GM12878 (cell line): ENCODE measurements around the gene PRKCE. TPM values are rescaled to one million over a fixed set of nuclear protein-coding genes. Genes with fewer than 3 reads are reported as not detected.
A peak's percentile ranks its signal among the peaks of the same experiment; 100 is the strongest.

Experiments used
- ATAC-seq: fragments of 200-7000 bp; cut with Tn5 transposase; 3 replicates; pipeline ENCODE4 v1.9.1; 2020; ENCODE audit warnings: mild to moderate bottlenecking, moderate library complexity
- BruUV-seq: library from RNA; stranded (reverse); fragments of 400-500 nt; replicated peaks from 2 replicates; lab custom pipeline; 2021; lab: Mats Ljungman, UMichigan
- CTCF ChIA-PET: fragments of 300-600 bp; sonication (Branson Sonifier 250); formaldehyde crosslinking; extraction: SDS; loops from one replicate; lab custom pipeline; 2021; ENCODE audit warnings: inconsistent platforms; lab: Yijun Ruan, JAX
- POLR2A ChIA-PET: fragments of 350-600 bp; formaldehyde crosslinking; extraction: SDS; loops from one replicate; lab custom pipeline; 2021; ENCODE audit warnings: inconsistent platforms; lab: Charles Lee
- RAD21 ChIA-PET: fragments of 300-600 bp; sonication (Branson Sonifier 250); formaldehyde crosslinking; loops from one replicate; lab custom pipeline; 2023; ENCODE audit warnings: antibody characterized with exemption; ENCODE audit not compliant: unreplicated experiment; lab: Charles Lee
- SMC1A ChIA-PET: fragments of 300-600 bp; sonication (Branson Sonifier 250); formaldehyde crosslinking; loops from one replicate; lab custom pipeline; 2023; ENCODE audit not compliant: unreplicated experiment, uncharacterized antibody; lab: Charles Lee
- DNase-seq: peaks from one replicate; pipeline ENCODE4 v3.0.0-alpha.2; 2011; ENCODE audit warnings: low read depth, low spot score
- FAIRE-seq: peaks from 3 replicates; lab custom pipeline; 2011; peaks lifted over from hg19 to GRCh38; lab: Jason Lieb, UNC
- H2AFZ ChIP-seq: 2 replicates; pipeline ENCODE4 v1.6.0; 2011; ENCODE audit warnings: low read depth, low read length, control low read depth; ENCODE audit not compliant: control insufficient read depth
- H3K27ac ChIP-seq: 2 replicates; pipeline ENCODE4 v1.5.1; 2011; ENCODE audit warnings: control low read depth; ENCODE audit not compliant: control insufficient read depth, insufficient read depth
- H3K27me3 ChIP-seq, 2 experiments: replicated peaks in 1 of 2; 2 replicates each; pipeline versions ENCODE4 v1.6.0 to v1.6.1; 2011; ENCODE audit warnings: low read length in 1 of 2; ENCODE audit not compliant: control insufficient read depth in 2 of 2, insufficient read depth in 2 of 2
- H3K36me3 ChIP-seq, 2 experiments: 2 replicates each; pipeline ENCODE4 v1.5.1; 2011; ENCODE audit warnings: low read length in 1 of 2; ENCODE audit not compliant: control insufficient read depth in 2 of 2, insufficient read depth in 2 of 2
- H3K4me1 ChIP-seq: 2 replicates; pipeline ENCODE4 v1.6.1; 2011; ENCODE audit warnings: mild to moderate bottlenecking, low read length, moderate library complexity, mixed read lengths; ENCODE audit not compliant: control insufficient read depth, insufficient read depth
- H3K4me2 ChIP-seq: 2 replicates; pipeline ENCODE4 v1.6.0; 2011; ENCODE audit warnings: control low read depth; ENCODE audit not compliant: control insufficient read depth, insufficient read depth
- H3K4me3 ChIP-seq: fragments of 200-600 bp; sonication (generic); 2 replicates; pipeline ENCODE4 v1.5.1; 2016
- H3K79me2 ChIP-seq: 2 replicates; pipeline ENCODE4 v1.6.0; 2011; ENCODE audit warnings: low read length; ENCODE audit not compliant: control insufficient read depth, insufficient read depth
- H3K9ac ChIP-seq: 2 replicates; pipeline ENCODE4 v1.8.0; 2011; ENCODE audit warnings: low read length, control low read depth, mixed read lengths; ENCODE audit not compliant: control insufficient read depth, insufficient read depth
- H3K9me3 ChIP-seq: replicated peaks from 3 replicates; pipeline ENCODE4 v1.5.1; 2011; ENCODE audit warnings: mild to moderate bottlenecking, low read length; ENCODE audit not compliant: control insufficient read depth, insufficient read depth
- H4K20me1 ChIP-seq: 2 replicates; pipeline ENCODE4 v1.6.0; 2011; ENCODE audit not compliant: control insufficient read depth, insufficient read depth
- BHLHE40 ChIP-seq, 2 experiments: fragments of 450-650 bp in 1 of 2; IDR thresholded peaks; 2 replicates each; pipeline ENCODE4 v1.6.1; 2011 to 2017; ENCODE audit warnings: low read depth in 2 of 2, borderline replicate concordance in 1 of 2, improper control_type of control experiment in 1 of 2, low read length in 1 of 2, mild to moderate bottlenecking in 1 of 2
- BRCA1 ChIP-seq: IDR thresholded peaks from 2 replicates; pipeline ENCODE4 v1.6.1; 2011; ENCODE audit warnings: low read depth, low read length, improper control_type of control experiment
- DPF2 ChIP-seq: fragments of 450-650 bp; IDR thresholded peaks from 2 replicates; pipeline ENCODE4 v1.6.1; 2017; ENCODE audit warnings: mild to moderate bottlenecking
- FOXK2 ChIP-seq: fragments of 450-650 bp; IDR thresholded peaks from 2 replicates; pipeline ENCODE4 v1.6.1; 2017; ENCODE audit warnings: mild to moderate bottlenecking, moderate library complexity
- HCFC1 ChIP-seq: fragments of 150-350 bp; IDR thresholded peaks from 2 replicates; pipeline ENCODE4 v1.6.1; 2014; ENCODE audit warnings: low read length
- IKZF2 ChIP-seq, 2 experiments: fragments of 450-650 bp; IDR thresholded peaks; 2 replicates each; pipeline ENCODE4 v1.6.1; 2017; ENCODE audit warnings: mild to moderate bottlenecking in 2 of 2, moderate library complexity in 2 of 2
- KAT2A ChIP-seq: conservative IDR thresholded peaks from 2 replicates; pipeline ENCODE4 v1.6.1; 2011; ENCODE audit warnings: low read depth, low read length; ENCODE audit not compliant: control insufficient read depth
- KLF5 ChIP-seq: fragments of 450-650 bp; IDR thresholded peaks from 2 replicates; pipeline ENCODE4 v1.6.1; 2014; ENCODE audit warnings: mild to moderate bottlenecking; ENCODE audit not compliant: partially characterized antibody
- NBN ChIP-seq: fragments of 450-650 bp; IDR thresholded peaks from 2 replicates; pipeline ENCODE4 v1.6.1; 2016
- NFXL1 ChIP-seq: fragments of 450-650 bp; IDR thresholded peaks from 2 replicates; pipeline ENCODE4 v1.6.1; 2017; ENCODE audit warnings: antibody characterized with exemption, mild to moderate bottlenecking, borderline replicate concordance
- PAX5 ChIP-seq: IDR thresholded peaks from 2 replicates; pipeline ENCODE4 v1.6.1; 2011; ENCODE audit warnings: low read depth, low read length, borderline replicate concordance
- PKNOX1 ChIP-seq: fragments of 450-650 bp; IDR thresholded peaks from 2 replicates; pipeline ENCODE4 v1.6.1; 2016; ENCODE audit warnings: mild to moderate bottlenecking
- POLR2AphosphoS2 ChIP-seq: IDR thresholded peaks from 2 replicates; pipeline ENCODE4 v1.6.1; 2011; ENCODE audit warnings: low read depth, mild to moderate bottlenecking, low read length, improper control_type of control experiment, moderate library complexity
- RAD21 ChIP-seq: IDR thresholded peaks from 2 replicates; pipeline ENCODE4 v1.6.1; 2011; ENCODE audit warnings: mild to moderate bottlenecking, low read depth, low read length, moderate library complexity; ENCODE audit not compliant: insufficient read depth
- RUNX3 ChIP-seq: IDR thresholded peaks from 2 replicates; pipeline ENCODE4 v1.6.1; 2012; ENCODE audit warnings: low read length, inconsistent platforms
- SIN3A ChIP-seq: IDR thresholded peaks from 2 replicates; pipeline ENCODE4 v1.6.1; 2012; ENCODE audit warnings: low read depth, low read length, improper control_type of control experiment
- TBL1XR1 ChIP-seq: IDR thresholded peaks from 2 replicates; pipeline ENCODE4 v1.6.1; 2012; ENCODE audit warnings: low read depth, low read length, improper control_type of control experiment
- TCF12 ChIP-seq: IDR thresholded peaks from 2 replicates; pipeline ENCODE4 v1.6.1; 2011; ENCODE audit warnings: low read depth, mild to moderate bottlenecking, low read length
- YY1 ChIP-seq: IDR thresholded peaks from 2 replicates; pipeline ENCODE4 v1.6.1; 2011; ENCODE audit warnings: low read depth, mild to moderate bottlenecking, low read length
- ZBED1 ChIP-seq: IDR thresholded peaks from 2 replicates; pipeline ENCODE4 v1.6.1; 2016; ENCODE audit warnings: borderline replicate concordance
- ZNF24 ChIP-seq: fragments of 450-650 bp; IDR thresholded peaks from 2 replicates; pipeline ENCODE4 v1.6.1; 2017; ENCODE audit warnings: antibody characterized with exemption, mild to moderate bottlenecking
- ZNF384 ChIP-seq: IDR thresholded peaks from 2 replicates; pipeline ENCODE4 v1.6.1; 2012; ENCODE audit warnings: low read depth, mild to moderate bottlenecking, low read length, improper control_type of control experiment, borderline replicate concordance
- ZZZ3 ChIP-seq: IDR thresholded peaks from 2 replicates; pipeline ENCODE4 v1.6.1; 2011; ENCODE audit warnings: low read depth; ENCODE audit not compliant: control insufficient read depth, insufficient read length
- WGBS: methylation state at CpG from one replicate; pipeline ENCODE4 v1.1.6; 2016; ENCODE audit warnings: low lambda C conversion rate; ENCODE audit not compliant: insufficient replicate concordance, insufficient coverage; ENCODE audit errors: missing lambda C conversion rate; 5-methylcytosine and 5-hydroxymethylcytosine counted together
- in situ Hi-C: fragments of 300-500 bp; cut with MboI; formaldehyde crosslinking; loops from 9 replicates; pipeline ENCODE4 v1.14.3; 2018; ENCODE audit warnings: mixed read lengths
- intact Hi-C: fragments of 100-400 bp; cut with micrococcal nuclease; formaldehyde crosslinking; loops from one replicate; pipeline ENCODE4 v1.14.2; 2022; ENCODE audit not compliant: unreplicated experiment
- polyA plus RNA-seq, 11 experiments: library from polyadenylated mRNA; depleted of rRNA in 4 of 11; unstranded in 6 of 11; stranded (reverse) in 5 of 11; fragments of >200 nt; fragmentation: Nextera tagmentation in 4 of 11; fragmentation: Illumina TruSeq in 1 of 11; extraction: Ambion mirVana in 4 of 11; extraction: Trizol in 1 of 11; gene quantifications; 1 replicate in 1 of 11; 2 replicates in 10 of 11; pipeline versions ENCODE4 v1.2.1 to v1.2.3, GENCODE V29; 2011 to 2016; ENCODE audit warnings: inconsistent platforms in 2 of 11, missing spikeins in 2 of 11, low read depth in 1 of 11
- total RNA-seq, 4 experiments: library from RNA; depleted of rRNA in 3 of 4; stranded (reverse); fragments of >200 nt in 3 of 4; fragmentation: Illumina TruSeq in 1 of 4; extraction: Trizol in 1 of 4; gene quantifications; 2 replicates each; pipeline versions ENCODE4 v1.2.1 to v1.2.3, GENCODE V29; 2013 to 2021
- TF ChIP-seq, protein P1 (sequence below): IDR thresholded peaks from 2 replicates; pipeline ENCODE4 v1.6.1; 2011; ENCODE audit warnings: borderline replicate concordance, low read depth, mild to moderate bottlenecking, moderate library complexity, low read length; ENCODE audit not compliant: insufficient read depth, poor library complexity, severe bottlenecking

The PRKCE gene
- total and polyA plus RNA-seq, 10 of the 15 experiments (the other 5 are each of a cell fraction or from before 2014, with no cell fraction given): 2.6 to 28.2 (median 11.3) TPM

- intact Hi-C loops (no loop called here), in situ Hi-C loops (no loop called here)
- H4K20me1 ChIP-seq: no peaks in the 10 kb centered on the region
- no peaks in the 10 kb centered on the region for H3K27me3 ChIP-seq
- FAIRE-seq: peak; percentile 44
- peak; percentile 88 for ATAC-seq
- WGBS: 40% methylated on average over 7 of the region's 7 CpGs
- H3K36me3 ChIP-seq: peaks cover 1 to 2% of the 10 kb centered on the region in 2 experiments; a peak in 1 of 4 replicates
- H3K9me3 ChIP-seq: no peaks in the 10 kb centered on the region
- peak overlapping the region; percentile 80 for H3K27ac ChIP-seq
- H2AFZ ChIP-seq: no peak overlapping the region
- BruUV-seq: no TSS peak
- H3K4me2 ChIP-seq: peak overlapping the region; percentile 32
- ChIA-PET CTCF (interaction anchor here (0.6 to 1.9 kb wide), 11 partner anchors 9 to 465 kb away, joined by 3 to 6 read pairs (median 3); no protein-coding TSS in a partner anchor), SMC1A (interaction anchor here (0.9 to 2.4 kb wide), 11 partner anchors 11 to 254 kb away, joined by 3 to 9 read pairs (median 4); no protein-coding TSS in a partner anchor), POLR2A (interaction anchor here (0.6 to 1.5 kb wide), 8 partner anchors 12 to 139 kb away, joined by 3 to 5 read pairs (median 3); no protein-coding TSS in a partner anchor), RAD21 (interaction anchor here (0.9 to 1.7 kb wide), 15 partner anchors 13 to 594 kb away, joined by 3 to 8 read pairs (median 4); no protein-coding TSS in a partner anchor)
- H3K79me2 ChIP-seq: no peaks in the 10 kb centered on the region
- no peak overlapping the region for H3K4me3 ChIP-seq
- peak overlapping the region; percentile 9; the same call in 1 of the 2 replicates for H3K9ac ChIP-seq
- DNase-seq: peak; percentile 53
- H3K4me1 ChIP-seq: peaks cover 30% of the 10 kb centered on the region
- TF ChIP-seq PKNOX1: peak; percentile 54; the same call in 1 of the 2 replicates
- peak; percentile 61 for TF ChIP-seq RUNX3
- TF ChIP-seq HCFC1: no peak
- TF ChIP-seq RAD21: no peak
- peak; percentile 89 for TF ChIP-seq TCF12
- no peak for TF ChIP-seq KAT2A
- TF ChIP-seq SIN3A: no peak
- no peak for TF ChIP-seq TBL1XR1
- TF ChIP-seq, protein P1, sequence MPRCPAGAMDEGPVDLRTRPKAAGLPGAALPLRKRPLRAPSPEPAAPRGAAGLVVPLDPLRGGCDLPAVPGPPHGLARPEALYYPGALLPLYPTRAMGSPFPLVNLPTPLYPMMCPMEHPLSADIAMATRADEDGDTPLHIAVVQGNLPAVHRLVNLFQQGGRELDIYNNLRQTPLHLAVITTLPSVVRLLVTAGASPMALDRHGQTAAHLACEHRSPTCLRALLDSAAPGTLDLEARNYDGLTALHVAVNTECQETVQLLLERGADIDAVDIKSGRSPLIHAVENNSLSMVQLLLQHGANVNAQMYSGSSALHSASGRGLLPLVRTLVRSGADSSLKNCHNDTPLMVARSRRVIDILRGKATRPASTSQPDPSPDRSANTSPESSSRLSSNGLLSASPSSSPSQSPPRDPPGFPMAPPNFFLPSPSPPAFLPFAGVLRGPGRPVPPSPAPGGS: no peak
- TF ChIP-seq IKZF2 (IDR thresholded peaks at IDR 0.05): peak; percentile 42 to 55; a peak in 2 of 4 replicates
- no peak for TF ChIP-seq KLF5
- 0 out of 2 replicates have a peak, but pooled peaks have one; percentile 30 for TF ChIP-seq DPF2
- TF ChIP-seq BHLHE40 (IDR thresholded peaks at IDR 0.05; ENCODE audit: borderline replicate concordance in 1 of 2, low read depth in 2 of 2, low read length in 1 of 2): no peak
- TF ChIP-seq BRCA1: no peak
- TF ChIP-seq NFXL1: no peak
- no peak for TF ChIP-seq ZNF384
- no peak for TF ChIP-seq ZBED1
- TF ChIP-seq ZZZ3: no peak
- TF ChIP-seq POLR2AphosphoS2: no peak
- TF ChIP-seq NBN: peak; percentile 45; the same call in 1 of the 2 replicates
- 0 out of 2 replicates have a peak, but pooled peaks have one; percentile 7 for TF ChIP-seq ZNF24
- no peak for TF ChIP-seq FOXK2
- 0 out of 2 replicates have a peak, but pooled peaks have one; percentile 17 for TF ChIP-seq PAX5
- peak; percentile 84 for TF ChIP-seq YY1
Observed at GRCh38 chr2:45974762-45975408, 323.4 kb downstream of the PRKCE start.
